ENCODE data around the gene CDH23. TPM values are rescaled to one million over a fixed set of nuclear protein-coding genes. Genes with fewer than 3 reads are reported as not detected.
"Not testable (repeated sequence)": the region's sequence is repeated elsewhere in the genome, so short reads cannot be mapped to it uniquely, and the experiment has no call there.

Gene CDH23
- total and polyA plus RNA-seq, 9 of the 15 experiments (the other 6 are each of a cell fraction or from before 2014, with no cell fraction given), result 0.18 to 1.2 (median 0.47) TPM

- peaks cover 8 to 37% of the 10 kb centered on the region in 2 experiments for H3K4me1 ChIP-seq (replicated peaks in 1 of 2; ENCODE audit: control insufficient read depth in 2 of 2, insufficient read depth in 2 of 2, low read length in 2 of 2)
- 57% methylated on average over 8 of the region's 8 CpGs for WGBS (ENCODE audit: insufficient coverage, low coverage, missing lambda C conversion rate)
- CTCF ChIA-PET (ENCODE audit: low intra/inter-chr PET ratio), result interaction anchor here (0.6 kb wide), 1 partner anchor 189 kb away, joined by 4 read pairs; no protein-coding TSS in a partner anchor
- H3K27me3 ChIP-seq (ENCODE audit: control insufficient read depth in 2 of 2, insufficient read depth in 2 of 2, low read length in 2 of 2); intact Hi-C loops (cut with micrococcal nuclease); H3K4me3 ChIP-seq; H3K4me2 ChIP-seq (ENCODE audit: insufficient read depth, low read length); DNase-seq (ENCODE audit: extremely low read depth in 1 of 4, low spot score in 3 of 4); H3K79me2 ChIP-seq (ENCODE audit: control insufficient read depth, insufficient read depth, low read length); H3K27ac ChIP-seq (ENCODE audit: extremely low read depth, low read depth, low read length); ATAC-seq; H3K9me1 ChIP-seq (ENCODE audit: control insufficient read depth, insufficient read depth, low read length); BruUV-seq (replicated peaks); FAIRE-seq; in situ Hi-C loops (cut with MboI); H3K36me3 ChIP-seq (ENCODE audit: control insufficient read depth, insufficient read depth, low read length); H3K9me3 ChIP-seq (replicated peaks; ENCODE audit: control insufficient read depth, insufficient read depth, low read depth, low read length); H3K9ac ChIP-seq (ENCODE audit: insufficient read depth in 1 of 2, low read depth in 2 of 2, low read length in 2 of 2); POLR2A ChIA-PET; H4K20me1 ChIP-seq (replicated peaks; ENCODE audit: control insufficient read depth, insufficient read depth, low read length); H2AFZ ChIP-seq (ENCODE audit: low read depth, low read length): not testable (repeated sequence)
- TF ChIP-seq ZNF239 (CRISPR knock-in tag; IDR thresholded peaks at IDR 0.05), result peak; percentile 98
- peak; percentile 65 for TF ChIP-seq RBM25 (IDR thresholded peaks at IDR 0.05; ENCODE audit: low read depth, low read length, severe bottlenecking)
Observed at GRCh38 chr10:71600242-71600641, 203.5 kb downstream of the CDH23 start.

GRCh38 chr10:71600849-71601248 is 204.1 kb downstream of the CDH23 start:
- no peaks in the 10 kb centered on the region for H4K20me1 ChIP-seq (replicated peaks; ENCODE audit: control insufficient read depth, insufficient read depth, low read length)
- no peak overlapping the region for H3K4me2 ChIP-seq (ENCODE audit: insufficient read depth, low read length)
- in situ Hi-C loops (cut with MboI) (no loop called here), intact Hi-C loops (cut with micrococcal nuclease) (no loop called here)
- DNase-seq (ENCODE audit: extremely low read depth in 1 of 4, low spot score in 3 of 4), result no peak
- ChIA-PET POLR2A (no interaction called here), CTCF (ENCODE audit: low intra/inter-chr PET ratio) (no interaction called here)
- peaks cover 9 to 37% of the 10 kb centered on the region in 2 experiments for H3K4me1 ChIP-seq (replicated peaks in 1 of 2; ENCODE audit: control insufficient read depth in 2 of 2, insufficient read depth in 2 of 2, low read length in 2 of 2)
- no peak for ATAC-seq
- no peak overlapping the region for H3K9ac ChIP-seq (ENCODE audit: insufficient read depth in 1 of 2, low read depth in 2 of 2, low read length in 2 of 2)
- no peak overlapping the region for H3K27ac ChIP-seq (ENCODE audit: extremely low read depth, low read depth, low read length)
- H3K36me3 ChIP-seq (ENCODE audit: control insufficient read depth, insufficient read depth, low read length), result no peaks in the 10 kb centered on the region
- no peaks in the 10 kb centered on the region for H3K9me1 ChIP-seq (ENCODE audit: control insufficient read depth, insufficient read depth, low read length)
- H3K27me3 ChIP-seq (ENCODE audit: control insufficient read depth in 2 of 2, insufficient read depth in 2 of 2, low read length in 2 of 2), result no peaks in the 10 kb centered on the region
- no peaks in the 10 kb centered on the region for H3K9me3 ChIP-seq (replicated peaks; ENCODE audit: control insufficient read depth, insufficient read depth, low read depth, low read length)
- WGBS (ENCODE audit: insufficient coverage, low coverage, missing lambda C conversion rate), result 47% methylated on average over 2 of the region's 2 CpGs
- no peak overlapping the region for H2AFZ ChIP-seq (ENCODE audit: low read depth, low read length)
- no peak overlapping the region for H3K4me3 ChIP-seq
- H3K79me2 ChIP-seq (ENCODE audit: control insufficient read depth, insufficient read depth, low read length), result no peaks in the 10 kb centered on the region
- FAIRE-seq, result no peak
- no TSS peak for BruUV-seq (replicated peaks)
- no peak for TF ChIP-seq TOE1 (IDR thresholded peaks at IDR 0.05; ENCODE audit: borderline replicate concordance)
- TF ChIP-seq TOE1 (CRISPR knock-in tag; IDR thresholded peaks at IDR 0.05; ENCODE audit: borderline replicate concordance, low read depth), result no peak
- TF ChIP-seq CHD1 (IDR thresholded peaks at IDR 0.05; ENCODE audit: low read length), result no peak
- no peak for TF ChIP-seq HDAC1 (IDR thresholded peaks at IDR 0.05)
- no peak for TF ChIP-seq TRIM24 (IDR thresholded peaks at IDR 0.05)
- TF ChIP-seq ILF3 (IDR thresholded peaks at IDR 0.05; ENCODE audit: borderline replicate concordance), result no peak
- no peak for TF ChIP-seq RAD51 (IDR thresholded peaks at IDR 0.05; ENCODE audit: borderline replicate concordance, low read depth)
- no peak for TF ChIP-seq ETV1 (tag; conservative IDR thresholded peaks at IDR 0.05; ENCODE audit: low read depth)
